Endothelial cell of umbilical vein (primary cell): ENCODE data around the gene CORO1A. TPM values are rescaled to one million over a fixed set of nuclear protein-coding genes. Genes with fewer than 3 reads are reported as not detected.

ENCODE experiments used
- BruUV-seq: library from RNA; stranded (reverse); fragments of 400-500 nt; replicated peaks from 2 replicates; lab custom pipeline; 2021; lab: Mats Ljungman, UMichigan
- CTCF ChIA-PET: fragments of 300-600, 350-600 bp; sonication (Branson Sonifier 250); formaldehyde crosslinking; loops from one replicate; lab custom pipeline; 2021; ENCODE audit warnings: antibody characterized with exemption, inconsistent platforms; lab: Charles Lee
- POLR2A ChIA-PET: fragments of 300-600, 350-600 bp; sonication (Branson Sonifier 250); formaldehyde crosslinking; loops from one replicate; lab custom pipeline; 2021; ENCODE audit warnings: antibody characterized with exemption, inconsistent platforms; lab: Charles Lee
- DNase-seq: peaks from one replicate; pipeline ENCODE4 v3.0.0-alpha.2; 2011; ENCODE audit warnings: low read depth, low spot score
- FAIRE-seq: peaks from 2 replicates; lab custom pipeline; 2011; peaks lifted over from hg19 to GRCh38; lab: Jason Lieb, UNC
- H2AFZ ChIP-seq: 2 replicates; pipeline ENCODE4 v1.6.0; 2012; ENCODE audit warnings: low read depth, low read length, control low read depth, inconsistent platforms
- H3K27ac ChIP-seq: 2 replicates; pipeline ENCODE4 v1.5.1; 2011; ENCODE audit warnings: low read depth, mild to moderate bottlenecking, control low read depth, low read length, moderate library complexity; ENCODE audit not compliant: insufficient read depth
- H3K27me3 ChIP-seq, 2 experiments: 2 replicates each; pipeline versions ENCODE4 v1.6.0 to v1.6.1; 2011; ENCODE audit warnings: low read length in 2 of 2, mixed read lengths in 1 of 2; ENCODE audit not compliant: control insufficient read depth in 2 of 2, insufficient read depth in 2 of 2
- H3K36me3 ChIP-seq, 2 experiments: 2 replicates in 1 of 2; 3 replicates in 1 of 2; pipeline ENCODE4 v1.5.1; 2011; ENCODE audit warnings: low read length in 2 of 2, mild to moderate bottlenecking in 1 of 2, moderate library complexity in 1 of 2; ENCODE audit not compliant: control insufficient read depth in 2 of 2, insufficient read depth in 2 of 2; ENCODE audit errors: extremely low read depth in 1 of 2
- H3K4me1 ChIP-seq: 3 replicates; pipeline ENCODE4 v1.5.1; 2011; ENCODE audit warnings: mild to moderate bottlenecking, low read length; ENCODE audit not compliant: control insufficient read depth, insufficient read depth; ENCODE audit errors: extremely low read depth
- H3K4me2 ChIP-seq: 2 replicates; pipeline ENCODE4 v1.6.1; 2011; ENCODE audit warnings: low read length, control low read depth, mixed read lengths; ENCODE audit not compliant: insufficient read depth
- H3K4me3 ChIP-seq, 3 experiments: fragments of 200-600 bp in 1 of 3; sonication (generic), shearing (Covaris generic) in 1 of 3; replicated peaks in 1 of 3; 2 replicates each; pipeline ENCODE4 v1.5.1; 2011 to 2016; ENCODE audit warnings: control low read depth in 3 of 3, low read length in 3 of 3, mild to moderate bottlenecking in 2 of 3, inconsistent platforms in 1 of 3, low read depth in 1 of 3, moderate library complexity in 1 of 3; ENCODE audit not compliant: insufficient read depth in 1 of 3
- H3K79me2 ChIP-seq: 2 replicates; pipeline ENCODE4 v1.6.0; 2012; ENCODE audit warnings: low read length, inconsistent platforms; ENCODE audit not compliant: control insufficient read depth, insufficient read depth
- H3K9ac ChIP-seq: replicated peaks from 2 replicates; pipeline ENCODE3; 2011; ENCODE audit warnings: low read length, control low read depth; ENCODE audit not compliant: insufficient read depth; ENCODE audit errors: extremely low read depth
- H3K9me1 ChIP-seq: replicated peaks from 3 replicates; pipeline ENCODE4 v1.6.0; 2011; ENCODE audit warnings: mild to moderate bottlenecking, low read length; ENCODE audit not compliant: control insufficient read depth, insufficient read depth; ENCODE audit errors: extremely low read depth
- H3K9me3 ChIP-seq: replicated peaks from 2 replicates; pipeline ENCODE4 v1.5.1; 2012; ENCODE audit warnings: low read length, inconsistent platforms; ENCODE audit not compliant: control insufficient read depth, insufficient read depth
- H4K20me1 ChIP-seq: replicated peaks from 2 replicates; pipeline ENCODE3; 2011; ENCODE audit warnings: mild to moderate bottlenecking, low read length; ENCODE audit not compliant: control insufficient read depth, insufficient read depth; ENCODE audit errors: extremely low read depth
- EZH2 ChIP-seq: IDR thresholded peaks from 2 replicates; pipeline ENCODE4 v1.6.1; 2012; ENCODE audit warnings: borderline replicate concordance, low read depth, mild to moderate bottlenecking, moderate library complexity, low read length, inconsistent platforms; ENCODE audit not compliant: severe bottlenecking
- FOS ChIP-seq: IDR thresholded peaks from 2 replicates; pipeline ENCODE4 v1.6.1; 2011; ENCODE audit warnings: mild to moderate bottlenecking, low read length, moderate library complexity, borderline replicate concordance; ENCODE audit not compliant: insufficient read depth
- GATA2 ChIP-seq: IDR thresholded peaks from 2 replicates; pipeline ENCODE4 v1.7.0; 2011; ENCODE audit warnings: low read depth, mild to moderate bottlenecking, moderate library complexity, mixed read lengths, low read length; ENCODE audit not compliant: insufficient read length, insufficient read depth
- JUN ChIP-seq: IDR thresholded peaks from 2 replicates; pipeline ENCODE4 v1.6.1; 2011; ENCODE audit warnings: borderline replicate concordance, low read depth; ENCODE audit not compliant: insufficient read length, insufficient read depth
- MYC ChIP-seq: IDR thresholded peaks from one replicate; pipeline ENCODE4 v1.6.1; 2011; ENCODE audit warnings: mild to moderate bottlenecking, low read depth, low read length
- POLR2A ChIP-seq: IDR thresholded peaks from 2 replicates; pipeline ENCODE4 v1.6.1; 2012; ENCODE audit warnings: low read depth, mild to moderate bottlenecking, control low read depth, low read length
- POLR2AphosphoS5 ChIP-seq: IDR thresholded peaks from 2 replicates; pipeline ENCODE4 v1.6.1; 2012; ENCODE audit warnings: low read depth, mild to moderate bottlenecking, control low read depth, low read length, moderate library complexity; ENCODE audit not compliant: insufficient read depth
- dilution Hi-C: fragments of 300-500 bp; cut with MboI; formaldehyde crosslinking; loops from one replicate; pipeline ENCODE4 v1.15.0; 2019; ENCODE audit warnings: low sequenced_read_pairs; ENCODE audit not compliant: extremely low pct_ligation_motif_present
- intact Hi-C: fragments of 100-400 bp; cut with micrococcal nuclease; formaldehyde crosslinking; loops from one replicate; pipeline ENCODE4 v1.10.0; 2022
- polyA plus RNA-seq, 4 experiments: library from polyadenylated mRNA; depleted of rRNA in 3 of 4; stranded (reverse) in 3 of 4; unstranded in 1 of 4; fragments of >200 nt; gene quantifications; 2 replicates each; pipeline versions ENCODE4 v1.2.1 to v1.2.3, GENCODE V29; 2011 to 2012; ENCODE audit warnings: missing spikeins in 1 of 4
- total RNA-seq: library from RNA; stranded (reverse); gene quantifications from 2 replicates; pipeline ENCODE4 v1.2.3, GENCODE V29; 2021
- TF ChIP-seq, protein P1 (sequence below): IDR thresholded peaks from 2 replicates; pipeline ENCODE4 v1.6.1; 2011; ENCODE audit not compliant: insufficient read depth, insufficient read length
- TF ChIP-seq, protein P2 (sequence below), 2 donors: IDR thresholded peaks; 1 replicate in 1 of 2; 2 replicates in 1 of 2; pipeline ENCODE4 v1.5.1; 2011; ENCODE audit warnings: low read length in 2 of 2, mild to moderate bottlenecking in 2 of 2, moderate library complexity in 2 of 2, control low read depth in 1 of 2, inconsistent platforms in 1 of 2, low read depth in 1 of 2; ENCODE audit not compliant: insufficient read depth in 1 of 2; ENCODE audit errors: extremely low read depth in 1 of 2

Gene CORO1A
- total and polyA plus RNA-seq, 2 donors (not counting 3 experiments of a cell fraction or from before 2014, with no cell fraction given) = 6.1 to 6.4 TPM

DNA sequence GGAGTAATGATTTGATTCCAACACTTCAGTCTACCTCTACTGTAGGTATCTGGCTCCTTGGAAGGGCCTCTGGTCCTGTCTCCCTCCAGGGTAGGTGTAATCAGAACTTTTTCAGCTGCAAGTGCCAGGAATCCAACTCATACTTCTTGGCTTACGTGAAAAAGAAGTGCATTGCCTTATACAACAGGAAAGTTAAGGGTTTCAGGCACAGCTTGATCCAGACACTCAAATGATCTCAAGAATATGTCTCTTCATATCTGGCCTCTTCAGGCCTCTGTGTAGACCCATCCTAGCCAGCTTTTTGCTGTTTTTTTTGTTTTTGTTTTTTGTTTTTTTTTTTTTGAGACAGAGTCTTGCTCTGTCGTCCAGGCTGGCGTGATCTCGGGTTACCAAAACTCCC, 4.2 kb upstream of the CORO1A start:
- no peaks in the 10 kb centered on the region for H3K79me2 ChIP-seq
- H3K9ac ChIP-seq = no peak overlapping the region
- no peak overlapping the region for H2AFZ ChIP-seq
- no peaks in the 10 kb centered on the region for H3K9me1 ChIP-seq
- ChIA-PET CTCF (interaction anchor here (1.0 to 1.4 kb wide), 3 partner anchors 67 to 230 kb away, joined by 3 to 5 read pairs (median 3); partner anchors contain the start of gene TBX6), POLR2A (no interaction called here)
- peaks cover 5% of the 10 kb centered on the region for H3K4me1 ChIP-seq
- no peak overlapping the region for H3K4me3 ChIP-seq
- H4K20me1 ChIP-seq = no peaks in the 10 kb centered on the region
- TF ChIP-seq POLR2A = no peak
- no peak for TF ChIP-seq POLR2AphosphoS5
- TF ChIP-seq, protein P1, sequence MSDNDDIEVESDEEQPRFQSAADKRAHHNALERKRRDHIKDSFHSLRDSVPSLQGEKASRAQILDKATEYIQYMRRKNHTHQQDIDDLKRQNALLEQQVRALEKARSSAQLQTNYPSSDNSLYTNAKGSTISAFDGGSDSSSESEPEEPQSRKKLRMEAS = no peak
- TF ChIP-seq JUN = no peak
- TF ChIP-seq, protein P2, sequence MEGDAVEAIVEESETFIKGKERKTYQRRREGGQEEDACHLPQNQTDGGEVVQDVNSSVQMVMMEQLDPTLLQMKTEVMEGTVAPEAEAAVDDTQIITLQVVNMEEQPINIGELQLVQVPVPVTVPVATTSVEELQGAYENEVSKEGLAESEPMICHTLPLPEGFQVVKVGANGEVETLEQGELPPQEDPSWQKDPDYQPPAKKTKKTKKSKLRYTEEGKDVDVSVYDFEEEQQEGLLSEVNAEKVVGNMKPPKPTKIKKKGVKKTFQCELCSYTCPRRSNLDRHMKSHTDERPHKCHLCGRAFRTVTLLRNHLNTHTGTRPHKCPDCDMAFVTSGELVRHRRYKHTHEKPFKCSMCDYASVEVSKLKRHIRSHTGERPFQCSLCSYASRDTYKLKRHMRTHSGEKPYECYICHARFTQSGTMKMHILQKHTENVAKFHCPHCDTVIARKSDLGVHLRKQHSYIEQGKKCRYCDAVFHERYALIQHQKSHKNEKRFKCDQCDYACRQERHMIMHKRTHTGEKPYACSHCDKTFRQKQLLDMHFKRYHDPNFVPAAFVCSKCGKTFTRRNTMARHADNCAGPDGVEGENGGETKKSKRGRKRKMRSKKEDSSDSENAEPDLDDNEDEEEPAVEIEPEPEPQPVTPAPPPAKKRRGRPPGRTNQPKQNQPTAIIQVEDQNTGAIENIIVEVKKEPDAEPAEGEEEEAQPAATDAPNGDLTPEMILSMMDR (IDR thresholded peaks at IDR 0.05; ENCODE audit: extremely low read depth in 1 of 2, insufficient read depth in 1 of 2, low read depth in 1 of 2, low read length in 2 of 2) = no peak
- TF ChIP-seq EZH2 = no peak
- no peak for TF ChIP-seq MYC
- no peak for TF ChIP-seq GATA2
- no peak for TF ChIP-seq FOS
- intact Hi-C loops (no loop called here), dilution Hi-C loops (no loop called here)
- no peak overlapping the region for H3K4me2 ChIP-seq
- no peak overlapping the region for H3K27ac ChIP-seq
- no peaks in the 10 kb centered on the region for H3K9me3 ChIP-seq
- no peak for DNase-seq
- BruUV-seq = no TSS peak
- H3K27me3 ChIP-seq = no peaks in the 10 kb centered on the region
- no peaks in the 10 kb centered on the region for H3K36me3 ChIP-seq
- FAIRE-seq = no peak
